GM21576 (cell line): Measurements from ENCODE around the gene CD6.
A peak's percentile ranks its signal among the peaks of the same experiment; 100 is the strongest.

ENCODE experiments used
- ATAC-seq: cut with Tn5 transposase; IDR thresholded peaks from one replicate; pipeline ENCODE4 v1.9.1; 2021; ENCODE audit warnings: mild to moderate bottlenecking, moderate library complexity; ENCODE audit not compliant: unreplicated experiment

CD6 gene

GRCh38 chr11:60971520-60971919 lies at the start of gene CD6:
Gene CD6, plus strand, starts transcription at chr11:60971680. Its CDS starts 186 bp downstream, at chr11:60971866.
- ATAC-seq = no peak

- no peak for ATAC-seq
Measured at GRCh38 chr11:60921777-60922335, 49.6 kb upstream of the CD6 start.

- no peak for ATAC-seq
Measured at GRCh38 chr11:60922906-60923305, 48.6 kb upstream of the CD6 start.

GRCh38 chr11:60923326-60923725 lies 48.2 kb upstream of the CD6 start:
- no peak for ATAC-seq

GRCh38 chr11:60923800-60924109 lies 47.7 kb upstream of the CD6 start:
- ATAC-seq = no peak

- ATAC-seq = no peak
Measured at GRCh38 chr11:60924110-60924905, 47.2 kb upstream of the CD6 start, which contains the start of gene TMEM132A. Gene TMEM132A, plus strand, starts transcription at chr11:60924460. Its CDS starts 174 bp downstream, at chr11:60924634.

GRCh38 chr11:60924906-60925853 lies 46.3 kb upstream of the CD6 start:
- no peak for ATAC-seq

DNA sequence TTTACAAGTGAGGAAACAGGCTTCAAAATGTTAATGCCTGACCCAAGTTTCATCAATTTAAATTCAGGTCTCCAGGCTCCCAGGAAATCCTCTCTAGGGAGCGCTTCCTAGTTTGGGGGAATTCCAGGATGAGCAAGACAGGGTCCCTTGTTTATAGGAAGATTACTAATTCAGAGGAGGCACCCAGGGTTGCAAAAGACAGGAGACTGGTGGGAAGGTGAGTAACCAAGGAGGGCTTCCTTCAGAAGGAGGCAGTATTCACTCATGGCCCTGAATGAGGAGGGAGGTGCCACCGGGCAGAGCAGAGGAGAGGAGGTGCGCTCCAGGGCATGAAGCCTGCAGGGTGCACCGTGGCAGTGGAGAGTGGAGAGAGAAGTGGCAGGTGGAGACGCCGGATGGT lies 45.6 kb upstream of the CD6 start:
- no peak for ATAC-seq

- no peak for ATAC-seq
Measured at GRCh38 chr11:60926500-60926899, 45.0 kb upstream of the CD6 start.

DNA sequence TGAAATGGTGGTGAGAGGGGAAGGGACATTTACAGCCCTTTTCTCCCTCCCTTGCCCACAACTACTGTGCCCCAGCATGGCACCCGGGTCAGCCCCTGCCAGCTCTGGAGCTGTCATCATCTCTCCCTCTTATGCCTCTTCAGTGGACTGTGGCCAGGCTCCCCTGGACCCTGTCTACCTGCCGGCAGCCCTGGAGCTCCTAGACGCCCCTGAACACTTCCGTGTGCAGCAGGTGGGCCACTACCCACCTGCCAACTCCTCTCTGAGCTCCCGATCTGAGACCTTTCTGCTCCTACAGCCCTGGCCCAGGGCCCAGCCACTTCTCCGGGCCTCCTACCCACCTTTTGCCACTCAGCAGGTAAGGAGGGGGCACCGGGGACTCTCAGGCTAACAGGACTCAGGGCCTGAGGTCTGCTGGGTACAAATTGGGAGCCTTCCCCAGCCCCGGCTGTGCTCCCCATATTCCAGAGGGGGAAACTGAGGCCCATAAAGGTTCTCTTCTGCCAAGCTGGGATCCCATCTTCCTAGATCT lies 44.4 kb upstream of the CD6 start:
- ATAC-seq = no peak

DNA sequence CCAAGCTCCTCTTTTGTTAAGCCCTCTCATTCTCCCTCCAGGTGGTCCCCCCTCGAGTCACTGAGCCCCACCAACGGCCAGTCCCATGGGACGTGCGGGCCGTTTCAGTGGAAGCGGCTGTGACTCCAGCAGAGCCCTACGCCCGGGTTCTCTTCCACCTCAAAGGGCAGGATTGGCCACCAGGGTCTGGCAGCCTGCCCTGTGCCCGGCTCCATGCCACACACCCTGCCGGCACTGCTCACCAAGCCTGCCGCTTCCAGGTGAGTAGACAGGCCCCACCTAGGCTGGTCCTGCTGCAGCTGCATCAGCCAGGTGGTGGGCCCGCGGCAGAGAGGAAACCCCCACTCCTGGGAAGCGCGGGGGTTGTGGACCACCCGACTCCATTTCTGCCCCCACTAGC lies 43.9 kb upstream of the CD6 start:
- ATAC-seq = no peak

- no peak for ATAC-seq
Measured at GRCh38 chr11:60928563-60929001, 42.9 kb upstream of the CD6 start.

GRCh38 chr11:60929764-60930163 lies 41.7 kb upstream of the CD6 start:
- ATAC-seq = no peak

DNA sequence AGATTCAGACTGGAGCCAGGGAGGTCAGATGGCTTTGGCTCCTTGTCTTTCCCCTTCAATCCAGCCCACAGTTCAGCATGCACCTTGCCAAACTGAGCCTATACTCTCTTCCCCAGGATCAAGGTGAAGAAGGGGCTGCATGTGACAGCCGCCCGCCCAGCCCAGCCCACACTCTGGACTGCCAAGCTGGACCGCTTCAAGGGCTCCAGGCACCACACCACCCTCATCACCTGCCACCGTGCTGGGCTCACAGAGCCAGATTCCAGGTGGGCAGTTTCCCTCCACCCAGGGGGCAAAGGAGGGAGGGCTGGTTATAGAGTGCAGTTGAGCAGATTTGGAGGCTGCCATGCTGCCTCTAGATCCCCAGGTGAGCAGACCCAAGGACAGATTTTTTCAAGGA lies 41.1 kb upstream of the CD6 start:
- no peak for ATAC-seq

DNA sequence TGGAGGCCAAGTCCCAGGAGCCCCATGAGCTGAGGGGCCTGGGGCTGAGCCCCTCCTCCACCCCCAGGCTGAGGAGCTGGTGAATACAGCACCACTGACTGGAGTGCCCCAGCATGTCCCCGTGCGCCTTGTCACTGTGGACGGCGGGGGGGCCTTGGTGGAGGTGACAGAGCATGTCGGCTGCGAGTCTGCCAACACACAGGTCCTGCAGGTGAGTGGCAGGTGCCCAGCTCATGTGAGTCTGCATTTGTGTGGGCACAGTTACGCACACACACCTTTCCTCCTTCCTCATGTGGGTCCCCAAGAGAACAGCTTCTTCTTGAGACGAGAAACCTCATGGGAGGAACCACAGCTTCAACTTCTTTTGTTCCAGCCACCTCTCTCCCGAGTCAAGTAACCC lies 39.6 kb upstream of the CD6 start:
- no peak for ATAC-seq

GRCh38 chr11:60932605-60933356 lies 38.7 kb upstream of the CD6 start:
- ATAC-seq = peak; percentile 50

DNA sequence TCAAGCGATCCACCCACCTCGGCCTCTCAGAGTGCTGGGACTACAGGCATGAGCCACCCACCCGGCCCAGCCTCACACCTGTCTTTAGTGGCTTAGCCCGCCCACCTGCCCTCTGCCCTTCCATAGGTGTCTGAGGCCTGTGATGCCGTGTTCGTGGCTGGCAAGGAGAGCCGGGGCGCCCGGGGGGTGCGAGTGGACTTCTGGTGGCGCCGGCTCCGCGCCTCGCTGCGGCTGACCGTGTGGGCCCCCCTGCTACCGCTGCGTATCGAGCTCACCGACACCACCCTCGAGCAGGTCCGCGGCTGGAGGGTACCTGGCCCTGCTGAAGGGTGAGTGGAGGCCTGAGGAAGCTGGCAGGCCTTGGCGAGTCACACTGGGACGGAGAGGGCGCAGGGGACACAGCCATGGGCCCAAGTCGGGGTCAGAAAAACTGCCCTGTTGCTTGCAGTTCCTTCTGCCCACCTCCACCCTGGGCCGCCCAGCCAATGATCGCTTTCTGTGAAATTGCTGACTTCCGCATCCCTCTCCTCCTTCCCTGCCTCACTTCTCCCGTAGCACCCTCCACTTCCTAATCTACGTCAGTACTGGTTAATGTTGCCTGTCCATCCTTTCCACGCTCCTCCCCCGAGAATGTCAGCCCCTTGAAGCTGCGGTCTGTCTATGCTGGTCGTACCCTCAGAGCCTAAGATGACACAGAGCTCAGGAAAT lies 37.9 kb upstream of the CD6 start:
- no peak for ATAC-seq

DNA sequence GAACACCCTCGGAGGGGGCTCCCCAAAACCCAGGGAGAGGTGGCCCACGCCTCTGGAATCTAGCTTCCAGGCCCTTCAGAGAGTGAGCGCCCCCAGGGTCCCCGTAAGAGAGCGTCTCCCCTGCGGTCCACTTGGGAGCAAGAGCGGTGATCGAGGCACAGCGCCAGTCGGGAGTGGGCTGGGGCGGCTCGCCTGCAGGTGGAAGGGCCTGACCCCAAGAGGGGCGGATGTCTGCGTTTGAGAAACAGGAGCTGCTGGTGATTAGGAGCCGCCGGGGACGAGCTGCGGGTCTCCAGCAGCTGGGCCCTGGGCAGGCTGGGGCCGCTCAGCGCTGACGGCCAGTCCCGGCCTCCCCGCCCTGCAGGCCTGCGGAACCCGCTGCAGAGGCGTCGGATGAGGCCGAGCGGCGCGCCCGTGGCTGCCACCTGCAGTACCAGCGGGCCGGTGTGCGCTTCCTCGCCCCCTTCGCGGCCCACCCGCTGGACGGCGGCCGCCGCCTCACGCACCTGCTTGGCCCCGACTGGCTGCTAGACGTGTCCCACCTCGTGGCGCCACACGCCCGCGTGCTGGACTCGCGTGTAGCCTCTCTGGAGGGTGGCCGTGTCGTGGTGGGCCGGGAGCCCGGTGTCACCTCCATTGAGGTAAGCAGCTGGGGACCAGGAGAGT lies 37.2 kb upstream of the CD6 start:
- no peak for ATAC-seq

- no peak for ATAC-seq
Measured at GRCh38 chr11:60934790-60935605, 36.5 kb upstream of the CD6 start.
